OCI-LY1 (cell line): ENCODE data around the gene SYNE4.

Experiments
- H2AFZ ChIP-seq: fragments of 200-600 bp; sonication (generic), shearing (Covaris generic); 2 replicates; pipeline ENCODE4 v1.6.0; 2014; ENCODE audit warnings: antibody characterized with exemption, mild to moderate bottlenecking, low read length
- H3F3A ChIP-seq: fragments of 200-600 bp; sonication (generic), shearing (Covaris generic); 2 replicates; pipeline ENCODE4 v1.6.0; 2014; ENCODE audit warnings: mild to moderate bottlenecking, antibody characterized with exemption, low read length, moderate library complexity; ENCODE audit not compliant: insufficient read depth
- H3K27ac ChIP-seq: fragments of 200-600 bp; sonication (generic); 2 replicates; pipeline ENCODE4 v1.5.1; 2014; ENCODE audit warnings: low read length, mixed run types, mild to moderate bottlenecking, low read depth; ENCODE audit not compliant: poor library complexity, severe bottlenecking
- H3K27me3 ChIP-seq: fragments of 200-600 bp; sonication (generic); 2 replicates; pipeline ENCODE4 v1.6.0; 2014; ENCODE audit warnings: antibody characterized with exemption, mild to moderate bottlenecking, low read length, moderate library complexity; ENCODE audit not compliant: insufficient read depth
- H3K36me3 ChIP-seq: fragments of 200-600 bp; sonication (generic); 2 replicates; pipeline ENCODE4 v1.6.1; 2014; ENCODE audit warnings: mild to moderate bottlenecking, antibody characterized with exemption, low read length, moderate library complexity, mixed read lengths; ENCODE audit not compliant: insufficient read depth
- H3K4me1 ChIP-seq: fragments of 200-600 bp; sonication (generic); 2 replicates; pipeline ENCODE4 v1.5.1; 2014; ENCODE audit warnings: mild to moderate bottlenecking, low read length, moderate library complexity; ENCODE audit not compliant: insufficient read depth, severe bottlenecking
- H3K4me2 ChIP-seq: fragments of 200-600 bp; sonication (generic), shearing (Covaris generic); 2 replicates; pipeline ENCODE4 v1.6.1; 2014; ENCODE audit warnings: low read length
- H3K4me3 ChIP-seq: fragments of 200-600 bp; sonication (generic); 2 replicates; pipeline ENCODE4 v1.5.1; 2014; ENCODE audit warnings: low read length, low read depth, mild to moderate bottlenecking, mixed read lengths; ENCODE audit not compliant: poor library complexity, severe bottlenecking
- H3K79me2 ChIP-seq: fragments of 200-600 bp; shearing (Covaris generic); 2 replicates; pipeline ENCODE4 v1.6.1; 2016; ENCODE audit warnings: mixed run types, low read length, mixed read lengths; ENCODE audit not compliant: insufficient read depth
- H3K9ac ChIP-seq: fragments of 200-600 bp; sonication (generic), shearing (Covaris generic); 2 replicates; pipeline ENCODE4 v1.6.1; 2014; ENCODE audit warnings: mild to moderate bottlenecking, low read length, mixed read lengths
- H3K9me2 ChIP-seq: fragments of 200-600 bp; sonication (generic), shearing (Covaris generic); 2 replicates; pipeline ENCODE4 v1.6.1; 2014; ENCODE audit warnings: low read depth, mild to moderate bottlenecking, low read length, mixed read lengths
- H3K9me3 ChIP-seq: fragments of 200-600 bp; shearing (Covaris generic); 2 replicates; pipeline ENCODE4 v1.6.1; 2014; ENCODE audit warnings: low read length, mixed read lengths
- H4K20me1 ChIP-seq: fragments of 200-600 bp; sonication (generic), shearing (Covaris generic); 2 replicates; pipeline ENCODE4 v1.6.0; 2016; ENCODE audit warnings: mild to moderate bottlenecking, low read length; ENCODE audit not compliant: insufficient read depth
- EZH2 ChIP-seq: fragments of 200-600 bp; sonication (generic), shearing (Covaris generic); IDR thresholded peaks from 2 replicates; pipeline ENCODE4 v1.8.0; 2017; ENCODE audit warnings: borderline replicate concordance, mixed run types, mild to moderate bottlenecking, antibody characterized with exemption, low read length, moderate library complexity, mixed read lengths
- TF ChIP-seq, protein P1 (sequence below): fragments of 200-600 bp; sonication (generic), shearing (Covaris generic); IDR thresholded peaks from 2 replicates; pipeline ENCODE4 v1.5.1; 2017; ENCODE audit warnings: mild to moderate bottlenecking, antibody characterized with exemption, low read length, moderate library complexity, mixed read lengths

Gene SYNE4

DNA sequence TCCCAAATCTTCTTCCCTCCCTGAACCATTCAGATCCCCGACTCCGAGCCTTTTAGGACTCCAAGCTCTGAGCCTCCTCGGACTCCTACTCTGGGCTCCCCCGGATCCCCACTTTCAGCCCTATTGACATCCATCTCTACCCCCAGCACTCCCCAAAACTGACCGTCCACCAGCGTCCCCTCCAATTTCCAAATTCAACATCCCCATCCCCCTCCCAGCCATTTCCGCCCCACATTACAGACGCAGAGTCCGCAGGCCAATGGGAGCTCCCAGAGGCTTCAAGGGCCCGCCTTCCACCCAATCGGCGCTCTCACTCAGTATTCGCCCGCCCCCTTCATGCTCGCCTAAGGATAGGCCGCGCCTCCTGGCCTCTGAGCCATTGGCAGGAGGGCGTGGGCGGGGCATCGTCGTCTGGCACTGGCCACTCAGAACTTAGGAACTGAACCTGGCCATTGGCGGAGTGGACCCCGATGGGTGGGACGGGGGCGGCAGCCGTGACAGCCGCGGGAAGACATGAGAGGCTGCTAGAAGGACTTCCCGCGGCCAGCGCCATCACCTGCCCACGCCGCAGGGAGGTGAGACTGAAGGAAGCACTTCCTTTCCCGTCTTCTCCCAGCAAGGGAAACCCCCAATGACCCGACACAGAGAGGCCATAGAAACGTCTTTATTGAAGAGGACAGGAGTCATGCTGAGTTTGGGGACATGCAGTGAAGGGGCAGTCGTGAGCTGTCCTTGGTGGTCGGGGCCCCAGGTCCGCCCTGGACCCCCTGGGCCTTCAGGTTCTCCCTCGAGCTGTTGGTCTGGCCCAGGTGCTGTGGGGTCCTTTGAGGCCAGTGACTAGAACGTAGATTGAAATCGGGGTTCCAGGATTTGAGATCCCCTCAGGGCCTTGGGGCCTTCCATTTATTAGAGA, 5.7 kb upstream of the SYNE4 start, which contains the start of gene ALKBH6:
Gene ALKBH6, minus strand, starts transcription at position 202 of the 913 bp plus-strand sequence. CDS start 816 bp downstream, outside the sequence.
- no peak within 1 kb of the TSS for H3K27ac ChIP-seq
- H3K9me3 ChIP-seq, result no peaks in the 10 kb centered on the region
- no peaks in the 10 kb centered on the region for H3K79me2 ChIP-seq
- no peak within 1 kb of the TSS for H2AFZ ChIP-seq
- no peaks in the 10 kb centered on the region for H3K9me2 ChIP-seq
- peak within 1 kb of the TSS; percentile 71 for H3K4me3 ChIP-seq
- peaks cover 24% of the 10 kb centered on the region for H3K4me1 ChIP-seq
- no peaks in the 10 kb centered on the region for H3F3A ChIP-seq
- no peak for TF ChIP-seq EZH2
- TF ChIP-seq, protein P1, sequence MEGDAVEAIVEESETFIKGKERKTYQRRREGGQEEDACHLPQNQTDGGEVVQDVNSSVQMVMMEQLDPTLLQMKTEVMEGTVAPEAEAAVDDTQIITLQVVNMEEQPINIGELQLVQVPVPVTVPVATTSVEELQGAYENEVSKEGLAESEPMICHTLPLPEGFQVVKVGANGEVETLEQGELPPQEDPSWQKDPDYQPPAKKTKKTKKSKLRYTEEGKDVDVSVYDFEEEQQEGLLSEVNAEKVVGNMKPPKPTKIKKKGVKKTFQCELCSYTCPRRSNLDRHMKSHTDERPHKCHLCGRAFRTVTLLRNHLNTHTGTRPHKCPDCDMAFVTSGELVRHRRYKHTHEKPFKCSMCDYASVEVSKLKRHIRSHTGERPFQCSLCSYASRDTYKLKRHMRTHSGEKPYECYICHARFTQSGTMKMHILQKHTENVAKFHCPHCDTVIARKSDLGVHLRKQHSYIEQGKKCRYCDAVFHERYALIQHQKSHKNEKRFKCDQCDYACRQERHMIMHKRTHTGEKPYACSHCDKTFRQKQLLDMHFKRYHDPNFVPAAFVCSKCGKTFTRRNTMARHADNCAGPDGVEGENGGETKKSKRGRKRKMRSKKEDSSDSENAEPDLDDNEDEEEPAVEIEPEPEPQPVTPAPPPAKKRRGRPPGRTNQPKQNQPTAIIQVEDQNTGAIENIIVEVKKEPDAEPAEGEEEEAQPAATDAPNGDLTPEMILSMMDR, result no peak
- no peaks in the 10 kb centered on the region for H4K20me1 ChIP-seq
- H3K27me3 ChIP-seq, result no peaks in the 10 kb centered on the region; the same call in 1 of the 2 replicates
- peak within 1 kb of the TSS; percentile 74 for H3K9ac ChIP-seq
- H3K4me2 ChIP-seq, result peak within 1 kb of the TSS; percentile 73
- no peaks in the 10 kb centered on the region; the same call in 1 of the 2 replicates for H3K36me3 ChIP-seq

- H2AFZ ChIP-seq, result no peak overlapping the region
Measured at GRCh38 chr19:36013280-36014011, 4.8 kb upstream of the SYNE4 start.

DNA sequence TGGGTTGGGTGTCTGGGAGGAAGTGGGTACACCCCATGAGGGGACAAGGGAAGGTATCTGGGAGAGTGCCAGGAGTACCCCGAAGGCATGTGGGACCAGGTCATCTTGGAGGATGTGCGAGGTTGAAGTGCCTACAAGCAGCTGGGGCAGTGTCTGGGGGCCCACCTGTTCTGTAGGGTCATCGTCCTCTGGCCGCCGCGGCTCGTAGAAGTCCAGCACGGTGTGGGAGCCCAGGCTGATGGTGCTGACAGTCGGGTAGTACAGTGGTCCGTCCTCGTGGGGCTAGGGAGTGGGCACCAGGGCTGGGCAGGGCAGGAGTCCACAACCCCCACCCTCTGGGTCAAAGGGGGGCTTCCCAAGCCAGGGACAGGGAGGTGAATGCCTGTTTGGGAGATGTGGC, 1.8 kb upstream of the SYNE4 start:
- TF ChIP-seq EZH2, result no peak
- TF ChIP-seq, protein P1, result no peak
- no peaks in the 10 kb centered on the region for H3F3A ChIP-seq

More at GRCh38 chr19:36013280-36014011, 4.8 kb upstream of the SYNE4 start:
- Histone ChIP-seq H3K4me1 (peaks cover 31% of the 10 kb centered on the region), H3K4me2 (peak overlapping the region; percentile 73), H3K9me3 (no peaks in the 10 kb centered on the region), H4K20me1 (no peaks in the 10 kb centered on the region), H3K27me3 (peaks cover 4% of the 10 kb centered on the region; the same call in 1 of the 2 replicates), H3F3A (no peaks in the 10 kb centered on the region), H3K9me2 (no peaks in the 10 kb centered on the region), H3K36me3 (no peaks in the 10 kb centered on the region; the same call in 1 of the 2 replicates), H3K4me3 (peak overlapping the region; percentile 71), H3K27ac (no peak overlapping the region), H3K9ac (peak overlapping the region; percentile 74), H3K79me2 (no peaks in the 10 kb centered on the region)
- TF ChIP-seq, protein P1, result no peak
- TF ChIP-seq EZH2, result no peak

More for the DNA sequence above, 1.8 kb upstream of the SYNE4 start:
- Histone ChIP-seq H3K9me2 (no peaks in the 10 kb centered on the region), H3K4me2 (no peak overlapping the region), H4K20me1 (no peaks in the 10 kb centered on the region), H3K9ac (no peak overlapping the region), H3K27ac (no peak overlapping the region), H3K27me3 (peaks cover 5% of the 10 kb centered on the region; the same call in 1 of the 2 replicates), H3K79me2 (no peaks in the 10 kb centered on the region), H2AFZ (no peak overlapping the region), H3K9me3 (no peaks in the 10 kb centered on the region), H3K4me3 (no peak overlapping the region), H3K36me3 (no peaks in the 10 kb centered on the region; the same call in 1 of the 2 replicates), H3K4me1 (peaks cover 29% of the 10 kb centered on the region)
